IPS DF 19.7 (cell line): ENCODE results near the gene PCGF5.

ENCODE experiments used
- DNase-seq: peaks from one replicate; pipeline ENCODE4 v3.0.0-alpha.2; 2013; ENCODE audit warnings: low read depth, low spot score

PCGF5 gene

GRCh38 chr10:91328320-91328984, 108.0 kb downstream of the PCGF5 start:
- no peak for DNase-seq
